Heart right ventricle (tissue), 16 donors: ENCODE measurements around the gene LTBR. TPM values are rescaled to one million over a fixed set of nuclear protein-coding genes. Genes with fewer than 3 reads are reported as not detected.
"Not testable (repeated sequence)": the region's sequence is repeated elsewhere in the genome, so short reads cannot be mapped to it uniquely, and the experiment has no call there.

Experiments used
- ATAC-seq, 8 donors: fragments of 200-7000 bp; cut with Tn5 transposase; one replicate each; pipeline ENCODE4 v1.9.1; 2020; ENCODE audit warnings: mild to moderate bottlenecking in 8 of 8, moderate library complexity in 8 of 8, moderate number of reproducible peaks in 1 of 8
- DNase-seq, 2 donors: peaks; one replicate each; pipeline ENCODE4 v3.0.0-alpha.2; 2020
- H3K27ac ChIP-seq, 10 donors: fragments of 200-600 bp; sonication (generic) in 2 of 10; one replicate each; pipeline versions ENCODE4 v1.5.0 to v1.8.0; 2020 to 2022; ENCODE audit warnings: mild to moderate bottlenecking in 3 of 10
- H3K27me3 ChIP-seq, 7 donors: fragments of 200-600 bp; one replicate each; pipeline ENCODE4 v1.8.0; 2021 to 2022; ENCODE audit warnings: mild to moderate bottlenecking in 2 of 7
- H3K36me3 ChIP-seq, 9 donors: fragments of 200-600 bp; sonication (generic) in 1 of 9; one replicate each; pipeline versions ENCODE4 v1.5.0 to v1.8.0; 2020 to 2022; ENCODE audit warnings: mild to moderate bottlenecking in 2 of 9
- H3K4me1 ChIP-seq, 9 donors: fragments of 200-600 bp; sonication (generic) in 1 of 9; one replicate each; pipeline versions ENCODE4 v1.5.0 to v1.8.0; 2020 to 2022; ENCODE audit warnings: mild to moderate bottlenecking in 4 of 9
- H3K4me3 ChIP-seq, 10 donors: fragments of 200-600 bp; sonication (generic) in 2 of 10; one replicate each; pipeline versions ENCODE4 v1.5.0 to v1.8.0; 2020 to 2022; ENCODE audit warnings: mild to moderate bottlenecking in 7 of 10, moderate library complexity in 2 of 10
- H3K9me3 ChIP-seq, 11 donors: fragments of 200-600 bp in 10 of 11; sonication (generic) in 2 of 11; one replicate each; pipeline versions ENCODE4 v1.5.0 to v1.8.0; 2013 to 2022; ENCODE audit warnings: mild to moderate bottlenecking in 2 of 11, control low read depth in 1 of 11, moderate library complexity in 1 of 11
- CTCF ChIP-seq, 9 donors: fragments of 200-600 bp; sonication (generic) in 2 of 9; IDR thresholded peaks; one replicate each; pipeline versions ENCODE4 v1.5.0 to v1.8.0; 2021 to 2022; ENCODE audit warnings: antibody characterized with exemption in 9 of 9, mild to moderate bottlenecking in 5 of 9, moderate library complexity in 1 of 9
- WGBS, 2 donors: extraction: QIAGEN DNeasy Blood & Tissue Kit; methylation state at CpG; one replicate each; pipeline ENCODE4 v1.1.7; 2013; ENCODE audit warnings: inconsistent platforms in 1 of 2; 5-methylcytosine and 5-hydroxymethylcytosine counted together
- intact Hi-C, 10 donors: fragments of 100-400 bp; cut with DNase I; formaldehyde crosslinking; loops; one replicate each; pipeline versions ENCODE4 v1.11.1 to v1.14.2; 2022
- polyA plus RNA-seq, 2 donors: library from polyadenylated mRNA; stranded (reverse); fragments of 200-250 nt; gene quantifications; one replicate each; pipeline ENCODE4 v1.2.3, GENCODE V29; 2013
- total RNA-seq, 10 donors: library from RNA; stranded (reverse); fragmentation: NEBNext Ultra II Directional in 3 of 10; extraction: Animal tissue kit (Norgen Biotek cat#: 25700) in 3 of 10; gene quantifications; one replicate each; pipeline versions ENCODE4 v1.2.1 to v1.2.4, GENCODE V29; 2021 to 2023
- donor health status: Arrhythmogenic right ventricular cardiomyopathy.
- donor health status: ischemic (EF 13 %, LVEDD 7.1; RV severe dilation, severe dysfunction).
- donor health status: healthy with polysubstance abuse.
- donor health status: DM: no; HTN: yes; CAD: no.
- donor health status: DM: no; HTN: no; CAD: no.
- donor health status: ischemic (EF 25% LVEDD 6.9; RV normal size, moderate dysfunction).
- donor health status: ischemic (EF 25% LVEDD 5.7; RV mildly dilated, moderate dysfunction).
- donor health status: healthy.
- donor health status: DM: yes; HTN: yes; CAD: no.
- donor health status: Ischemic cardiomyopathy.
- donor health status: ischemic (EF 35%, LVEDD 5.7; RV mildly dilated, moderate dysfunction).
- donor health status: nonischemic (EF 11% LVEDD 7.7; RV severe dilation, severe dysfunction).
- donor health status: DM: yes; HTN: yes; CAD: no.
- donor health status: PGD.
- donor health status: ischemic (EF 29% LVEDD 5.4; RV normal size, mild dysfunction).
- donor health status: nonischemic (EF 23%, LVEDD 6.1; RV moderate dilation, normal function).

Gene LTBR
- total and polyA plus RNA-seq, 12 donors = 14.1 to 49.1 (median 26.9) TPM

- Histone ChIP-seq H3K4me1 (peaks cover 48 to 87% (median 82%) of the 10 kb centered on the region in 9 donors), H3K36me3 (peaks cover 0 to 49% (median 12%) of the 10 kb centered on the region in 9 donors), H3K27me3 (no peaks in the 10 kb centered on the region), H3K9me3 (no peaks in the 10 kb centered on the region), H3K27ac (peak overlapping the region; percentile 88 to 100 (median 97)), H3K4me3 (peak overlapping the region in 8 of 10 donors; percentile 81 to 99 (median 96))
- TF ChIP-seq CTCF (IDR thresholded peaks at IDR 0.05) = no peak
- 41 to 51% methylated on average over 12 of the region's 12 CpGs for WGBS, 2 donors
- no peak for ATAC-seq
- DNase-seq = no peak
- intact Hi-C loops = loop anchor here in 6 of 10 donors (2.0 to 10.0 kb wide), 8 partner anchors 27 to 197 kb away; partner anchors contain the start of genes GAPDH (in 4 of the 6) and LTBR (in 4 of the 6)
Observed at GRCh38 chr12:6337958-6338433, 46.0 kb upstream of the LTBR start.

GRCh38 chr12:6338536-6338935, 45.4 kb upstream of the LTBR start:
- not testable (repeated sequence) for H3K27me3 ChIP-seq, DNase-seq, H3K9me3 ChIP-seq, ATAC-seq
- H3K36me3 ChIP-seq = peaks cover 0 to 44% (median 7%) of the 10 kb centered on the region in 9 donors
- intact Hi-C loops = loop anchor here in 5 of 10 donors (5.0 to 10.0 kb wide), 6 partner anchors 44 to 196 kb away; partner anchors contain the start of genes GAPDH (in 4 of the 5) and LTBR (in 4 of the 5)
- peak overlapping the region in 8 of 10 donors; percentile 81 to 99 (median 96) for H3K4me3 ChIP-seq
- 75 to 76% methylated on average over 8 of the region's 8 CpGs for WGBS, 2 donors
- H3K27ac ChIP-seq = peak overlapping the region in 9 of 10 donors; percentile 92 to 100 (median 98)
- H3K4me1 ChIP-seq = peaks cover 45 to 87% (median 82%) of the 10 kb centered on the region in 9 donors

- H3K9me3 ChIP-seq = no peaks in the 10 kb centered on the region
- WGBS, 2 donors = 38 to 57% methylated on average over 3 of the region's 3 CpGs
- H3K36me3 ChIP-seq = peaks cover 0 to 40% (median 3%) of the 10 kb centered on the region in 9 donors
- ATAC-seq (no peak), DNase-seq (no peak)
- peak overlapping the region in 9 of 10 donors; percentile 9 to 99 (median 95) for H3K4me3 ChIP-seq
- no peak for TF ChIP-seq CTCF (IDR thresholded peaks at IDR 0.05)
- H3K27me3 ChIP-seq = no peaks in the 10 kb centered on the region
- H3K4me1 ChIP-seq = peaks cover 45 to 87% (median 82%) of the 10 kb centered on the region in 9 donors
- intact Hi-C loops = loop anchor here in 5 of 10 donors (5.0 to 10.0 kb wide), 6 partner anchors 43 to 196 kb away; partner anchors contain the start of genes GAPDH (in 4 of the 5) and LTBR (in 4 of the 5)
- peak overlapping the region in 9 of 10 donors; percentile 93 to 100 (median 98) for H3K27ac ChIP-seq
Observed at GRCh38 chr12:6338955-6339354, 45.0 kb upstream of the LTBR start.

GRCh38 chr12:6340032-6340638, 43.8 kb upstream of the LTBR start:
- H3K27ac ChIP-seq = peak overlapping the region; percentile 91 to 100 (median 98)
- peaks cover 0 to 28% (median 0%) of the 10 kb centered on the region in 9 donors for H3K36me3 ChIP-seq
- H3K27me3 ChIP-seq = no peaks in the 10 kb centered on the region
- TF ChIP-seq CTCF (IDR thresholded peaks at IDR 0.05) = no peak
- ATAC-seq = peak in 2 of 8 donors; percentile 8 to 14
- intact Hi-C loops = loop anchor here in 2 of 10 donors (2.0 to 5.0 kb wide), 2 partner anchors 41 to 197 kb away; no protein-coding TSS in a partner anchor
- peak in 1 of 2 donors; percentile 57 for DNase-seq
- H3K4me1 ChIP-seq = peaks cover 38 to 82% (median 72%) of the 10 kb centered on the region in 9 donors
- H3K9me3 ChIP-seq = no peaks in the 10 kb centered on the region
- H3K4me3 ChIP-seq = peak overlapping the region; percentile 68 to 99 (median 92)
- WGBS, 2 donors = 14 to 29% methylated on average over 9 of the region's 9 CpGs
